K562 (cell line): ENCODE data around the gene NR6A1. TPM values are rescaled to one million over a fixed set of nuclear protein-coding genes. Genes with fewer than 3 reads are reported as not detected.

Source experiments
- ATAC-seq: fragments of 200-7000 bp; cut with Tn5 transposase; 3 replicates; pipeline ENCODE4 v1.9.1; 2020; ENCODE audit warnings: moderate library complexity
- BruUV-seq: library from RNA; stranded (reverse); fragments of 400-500 nt; replicated peaks from 2 replicates; lab custom pipeline; 2021; lab: Mats Ljungman, UMichigan
- CTCF ChIA-PET: fragments of 300-600 bp; formaldehyde crosslinking; extraction: SDS; loops from one replicate; lab custom pipeline; 2021; ENCODE audit warnings: low intra/inter-chr PET ratio; lab: Yijun Ruan, JAX
- POLR2A ChIA-PET: fragments of 300-600, 350-650 bp; sonication (Branson Sonifier 250); formaldehyde crosslinking; extraction: SDS; loops from one replicate; lab custom pipeline; 2021; ENCODE audit warnings: antibody characterized with exemption, inconsistent platforms; lab: Yijun Ruan, JAX
- DNase-seq, 4 experiments: peaks; one replicate each; pipeline versions ENCODE4 v3.0.0 to v3.0.0-alpha.2; 2011 to 2018; ENCODE audit warnings: low spot score in 3 of 4, mixed read lengths in 3 of 4; ENCODE audit errors: extremely low read depth in 1 of 4
- FAIRE-seq: peaks from 2 replicates; lab custom pipeline; 2011; peaks lifted over from hg19 to GRCh38; lab: Jason Lieb, UNC
- H2AFZ ChIP-seq: 2 replicates; pipeline ENCODE4 v1.6.0; 2011; ENCODE audit warnings: low read depth, low read length, control low read depth, inconsistent platforms
- H3K27ac ChIP-seq: fragments of 200-600 bp; 3 replicates; pipeline ENCODE4 v1.8.0; 2011; ENCODE audit warnings: low read depth, mild to moderate bottlenecking, control low read depth, inconsistent platforms, low read length, moderate library complexity, mixed read lengths; ENCODE audit errors: extremely low read depth
- H3K27me3 ChIP-seq, 2 experiments: fragments of 300-600 bp in 1 of 2; 2 replicates in 1 of 2; 3 replicates in 1 of 2; pipeline versions ENCODE4 v1.6.0 to v1.8.0; 2011; ENCODE audit warnings: inconsistent platforms in 2 of 2, low read length in 2 of 2, mild to moderate bottlenecking in 1 of 2, mixed read lengths in 1 of 2, moderate library complexity in 1 of 2; ENCODE audit not compliant: control insufficient read depth in 2 of 2, insufficient read depth in 2 of 2
- H3K36me3 ChIP-seq: fragments of 300-600 bp; 3 replicates; pipeline ENCODE4 v1.8.0; 2011; ENCODE audit warnings: mild to moderate bottlenecking, low read length, inconsistent platforms; ENCODE audit not compliant: control insufficient read depth, insufficient read depth
- H3K4me1 ChIP-seq, 2 experiments: fragments of 200-600 bp in 1 of 2; replicated peaks in 1 of 2; 2 replicates in 1 of 2; 3 replicates in 1 of 2; pipeline versions ENCODE4 v1.5.1 to v1.8.0; 2011; ENCODE audit warnings: inconsistent platforms in 2 of 2, low read length in 2 of 2, mild to moderate bottlenecking in 1 of 2, mixed read lengths in 1 of 2, moderate library complexity in 1 of 2; ENCODE audit not compliant: control insufficient read depth in 2 of 2, insufficient read depth in 2 of 2
- H3K4me2 ChIP-seq: 2 replicates; pipeline ENCODE4 v1.6.1; 2011; ENCODE audit warnings: low read length, control low read depth, inconsistent platforms, mixed read lengths; ENCODE audit not compliant: insufficient read depth
- H3K4me3 ChIP-seq: fragments of 200-600 bp; sonication (generic), shearing (Covaris generic); 2 replicates; pipeline ENCODE4 v1.5.1; 2016; ENCODE audit warnings: control low read depth, inconsistent platforms
- H3K79me2 ChIP-seq: fragments of 200-600 bp; 3 replicates; pipeline ENCODE4 v1.8.0; 2011; ENCODE audit warnings: low read length, inconsistent platforms; ENCODE audit not compliant: control insufficient read depth, insufficient read depth
- H3K9ac ChIP-seq, 2 experiments: 2 replicates each; pipeline versions ENCODE4 v1.6.0 to v1.6.1; 2011; ENCODE audit warnings: low read depth in 2 of 2, low read length in 2 of 2, control low read depth in 1 of 2, inconsistent platforms in 1 of 2, mild to moderate bottlenecking in 1 of 2, mixed read lengths in 1 of 2; ENCODE audit not compliant: insufficient read depth in 1 of 2
- H3K9me1 ChIP-seq: one replicate; pipeline ENCODE4 v1.6.0; 2011; ENCODE audit warnings: inconsistent platforms, mild to moderate bottlenecking, low read length, moderate library complexity; ENCODE audit not compliant: control insufficient read depth, insufficient read depth
- H3K9me3 ChIP-seq: replicated peaks from 2 replicates; pipeline ENCODE4 v1.5.1; 2011; ENCODE audit warnings: low read depth, low read length, inconsistent platforms; ENCODE audit not compliant: control insufficient read depth, insufficient read depth
- H4K20me1 ChIP-seq: replicated peaks from 2 replicates; pipeline ENCODE4 v1.6.1; 2011; ENCODE audit warnings: low read length, inconsistent platforms, mixed read lengths; ENCODE audit not compliant: control insufficient read depth, insufficient read depth
- CEBPG ChIP-seq, 3 experiments: fragments of 200-800 bp in 1 of 3; sonication (Bioruptor generic) in 1 of 3; sonication (generic) in 1 of 3; formaldehyde crosslinking in 1 of 3; IDR thresholded peaks in 2 of 3; conservative IDR thresholded peaks in 1 of 3; 2 replicates each; pipeline versions ENCODE4 v1.6.1 to v1.8.0; 2016 to 2022; ENCODE audit warnings: missing compliant biosample characterization in 2 of 3, missing genetic modification characterization in 2 of 3, mild to moderate bottlenecking in 1 of 3, missing genetic modification reagents in 1 of 3
- KDM1A ChIP-seq, 2 experiments: fragments of 450-650 bp; IDR thresholded peaks; 2 replicates each; pipeline ENCODE4 v1.6.1; 2016; ENCODE audit warnings: mild to moderate bottlenecking in 2 of 2
- RFX1 ChIP-seq: fragments of 450-650 bp; IDR thresholded peaks from 2 replicates; pipeline ENCODE4 v1.6.1; 2016; ENCODE audit warnings: mild to moderate bottlenecking, moderate library complexity
- TCF15 ChIP-seq: fragments of 250-450 bp; sonication (Bioruptor Pico); IDR thresholded peaks from 2 replicates; pipeline ENCODE4 v1.8.0; 2022; ENCODE audit warnings: moderate library complexity, mild to moderate bottlenecking, inconsistent platforms
- WGBS: fragments of 100-300 bp; shearing (Covaris generic); methylation state at CpG from one replicate; pipeline ENCODE4 v1.1.6; 2016; ENCODE audit warnings: low coverage, mixed read lengths; ENCODE audit not compliant: insufficient coverage; ENCODE audit errors: missing lambda C conversion rate; 5-methylcytosine and 5-hydroxymethylcytosine counted together
- in situ Hi-C: fragments of 300-500 bp; cut with MboI; formaldehyde crosslinking; loops from 4 replicates; pipeline ENCODE4 v1.15.0; 2018; ENCODE audit warnings: inconsistent platforms, mixed read lengths
- intact Hi-C: fragments of 100-400 bp; cut with micrococcal nuclease; formaldehyde crosslinking; loops from 2 replicates; pipeline ENCODE4 v1.14.2; 2022
- polyA plus RNA-seq, 8 experiments: library from polyadenylated mRNA; depleted of rRNA in 4 of 8; stranded (reverse) in 5 of 8; unstranded in 3 of 8; fragments of >200 nt; fragmentation: Nextera tagmentation in 2 of 8; fragmentation: Illumina TruSeq in 1 of 8; extraction: Ambion mirVana in 2 of 8; extraction: Trizol in 1 of 8; gene quantifications; 2 replicates each; pipeline versions ENCODE4 v1.2.1 to v1.2.3, GENCODE V29; 2011 to 2014; ENCODE audit warnings: inconsistent platforms in 1 of 8, missing spikeins in 1 of 8
- total RNA-seq, 7 experiments: library from RNA; depleted of rRNA in 6 of 7; stranded (reverse); fragments of >200 nt in 6 of 7; fragmentation: Illumina TruSeq in 2 of 7; extraction: Trizol in 2 of 7; gene quantifications; 2 replicates each; pipeline versions ENCODE4 v1.2.1 to v1.2.3, GENCODE V29; 2011 to 2021; ENCODE audit warnings: low replicate concordance in 1 of 7

Gene NR6A1
- total and polyA plus RNA-seq, 9 of the 15 experiments (the other 6 are each of a cell fraction or from before 2014, with no cell fraction given) = 9.7 to 55.4 (median 28.3) TPM

DNA sequence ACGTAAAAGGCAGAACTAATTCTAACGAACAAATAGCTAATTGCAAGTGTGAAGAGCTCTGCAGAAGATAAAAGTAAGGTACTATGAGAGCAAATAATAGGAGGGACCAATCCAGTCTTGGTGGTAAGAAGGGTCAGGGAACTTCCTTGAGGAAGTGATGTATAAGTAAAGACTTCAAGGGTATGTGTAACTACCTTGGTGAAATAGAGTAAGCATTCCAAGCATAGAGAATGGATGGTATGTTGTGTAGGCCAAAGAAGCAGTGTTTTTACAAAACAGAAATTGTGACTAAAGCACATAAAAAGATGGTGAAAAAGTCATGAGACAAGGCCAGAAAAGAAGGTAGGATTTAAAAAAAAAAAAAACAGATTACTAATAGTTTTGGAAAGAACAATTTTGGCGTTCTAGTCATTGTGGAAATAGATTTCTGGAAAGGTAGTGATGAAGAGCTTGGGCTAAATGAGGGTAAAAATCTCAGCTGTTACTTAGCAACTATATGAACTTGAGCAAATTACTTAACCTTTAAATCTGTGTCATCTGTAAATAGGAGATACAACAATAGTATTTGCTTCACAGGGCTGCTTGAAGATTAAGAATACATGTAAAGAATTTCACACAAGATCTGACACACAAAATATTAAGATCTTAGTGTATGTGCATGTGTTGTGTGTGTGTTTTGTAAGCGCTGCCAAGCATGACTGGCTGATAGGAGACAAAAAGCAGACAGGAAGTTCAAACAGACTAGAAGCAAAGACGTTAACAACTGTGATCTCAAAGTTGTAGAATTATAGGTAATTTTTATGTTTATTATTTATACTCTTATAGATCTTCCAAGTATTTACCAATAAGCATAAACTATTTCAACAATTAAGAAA, 73.5 kb downstream of the NR6A1 start:
- Histone ChIP-seq H3K4me1 (peaks cover 7 to 14% of the 10 kb centered on the region in 2 experiments; a peak in 4 of 5 replicates), H3K4me2 (no peak overlapping the region), H2AFZ (no peak overlapping the region), H3K9me1 (no peaks in the 10 kb centered on the region), H3K9me3 (no peaks in the 10 kb centered on the region), H4K20me1 (no peaks in the 10 kb centered on the region; the same call in 1 of the 2 replicates), H3K9ac (no peak overlapping the region), H3K27ac (no peak overlapping the region), H3K79me2 (peaks cover 8% of the 10 kb centered on the region; the same call in 1 of the 3 replicates), H3K36me3 (no peaks in the 10 kb centered on the region; the same call in 2 of the 3 replicates), H3K4me3 (no peak overlapping the region), H3K27me3 (no peaks in the 10 kb centered on the region)
- in situ Hi-C loops (no loop called here), intact Hi-C loops (loop anchor here (2.0 kb wide), 1 partner anchor 39 kb away; no protein-coding TSS in a partner anchor)
- TF ChIP-seq KDM1A (IDR thresholded peaks at IDR 0.05) (peak; percentile 57 to 58; a peak in 3 of 4 replicates), RFX1 (peak; percentile 42), CEBPG (CRISPR knock-in tag; IDR thresholded peaks at IDR 0.05) (no peak), CEBPG (tag; conservative IDR thresholded peaks at IDR 0.05 in 1 of 2, IDR thresholded peaks at IDR 0.05 in 1 of 2) (0 out of 4 replicates have a peak, but pooled peaks of 1 of the 2 experiments have one; percentile 13), TCF15 (no peak)
- no peak for DNase-seq
- FAIRE-seq = no peak
- no peak for ATAC-seq
- POLR2A ChIA-PET = no interaction called here
- no TSS peak for BruUV-seq
- CTCF ChIA-PET = interaction anchor here (0.6 kb wide), 1 partner anchor 223 kb away, joined by 3 read pairs; no protein-coding TSS in a partner anchor
- 56% methylated on average over 5 of the region's 5 CpGs for WGBS
